SU-DHL-6 (cell line): Measurements from ENCODE around the gene RAD51B.

Experiments used
- EZH2phosphoT487 ChIP-seq: fragments of 200-600 bp; sonication (generic), shearing (Covaris generic); conservative IDR thresholded peaks from 2 replicates; pipeline ENCODE4 v1.6.1; 2018; ENCODE audit warnings: mild to moderate bottlenecking, antibody characterized with exemption, low read length, moderate library complexity, mixed read lengths
- TF ChIP-seq, protein P1 (sequence below): fragments of 200-600 bp; sonication (generic); IDR thresholded peaks from one replicate; pipeline ENCODE4 v1.5.1; 2017; ENCODE audit warnings: antibody characterized with exemption, mild to moderate bottlenecking, low read length, moderate library complexity; ENCODE audit not compliant: insufficient read depth, poor library complexity, severe bottlenecking

- TF ChIP-seq, protein P1, sequence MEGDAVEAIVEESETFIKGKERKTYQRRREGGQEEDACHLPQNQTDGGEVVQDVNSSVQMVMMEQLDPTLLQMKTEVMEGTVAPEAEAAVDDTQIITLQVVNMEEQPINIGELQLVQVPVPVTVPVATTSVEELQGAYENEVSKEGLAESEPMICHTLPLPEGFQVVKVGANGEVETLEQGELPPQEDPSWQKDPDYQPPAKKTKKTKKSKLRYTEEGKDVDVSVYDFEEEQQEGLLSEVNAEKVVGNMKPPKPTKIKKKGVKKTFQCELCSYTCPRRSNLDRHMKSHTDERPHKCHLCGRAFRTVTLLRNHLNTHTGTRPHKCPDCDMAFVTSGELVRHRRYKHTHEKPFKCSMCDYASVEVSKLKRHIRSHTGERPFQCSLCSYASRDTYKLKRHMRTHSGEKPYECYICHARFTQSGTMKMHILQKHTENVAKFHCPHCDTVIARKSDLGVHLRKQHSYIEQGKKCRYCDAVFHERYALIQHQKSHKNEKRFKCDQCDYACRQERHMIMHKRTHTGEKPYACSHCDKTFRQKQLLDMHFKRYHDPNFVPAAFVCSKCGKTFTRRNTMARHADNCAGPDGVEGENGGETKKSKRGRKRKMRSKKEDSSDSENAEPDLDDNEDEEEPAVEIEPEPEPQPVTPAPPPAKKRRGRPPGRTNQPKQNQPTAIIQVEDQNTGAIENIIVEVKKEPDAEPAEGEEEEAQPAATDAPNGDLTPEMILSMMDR = no peak
- no peak for TF ChIP-seq EZH2phosphoT487
These were observed 512.4 kb downstream of the RAD51B start for GRCh38 chr14:68331991-68332390.
